ENCODE measurements around the gene TMED5.

TMED5 gene

GRCh38 chr1:93111065-93111464 lies 69.1 kb downstream of the TMED5 start:
- TF ChIP-seq GATA2 (IDR thresholded peaks at IDR 0.05; ENCODE audit: low read depth, low read length), result no peak
- TF ChIP-seq GATA3 (IDR thresholded peaks at IDR 0.05; ENCODE audit: low read depth, low read length), result no peak

- TF ChIP-seq GATA3 (IDR thresholded peaks at IDR 0.05; ENCODE audit: low read depth, low read length) (no peak), GATA2 (IDR thresholded peaks at IDR 0.05; ENCODE audit: low read depth, low read length) (no peak)
Measured at GRCh38 chr1:93109578-93109977, 70.6 kb downstream of the TMED5 start.

GRCh38 chr1:93108335-93108734 lies 71.9 kb downstream of the TMED5 start:
- TF ChIP-seq GATA2 (IDR thresholded peaks at IDR 0.05; ENCODE audit: low read depth, low read length) (no peak), GATA3 (IDR thresholded peaks at IDR 0.05; ENCODE audit: low read depth, low read length) (no peak)

GRCh38 chr1:93107395-93107794 lies 72.8 kb downstream of the TMED5 start:
- no peak for TF ChIP-seq GATA2 (IDR thresholded peaks at IDR 0.05; ENCODE audit: low read depth, low read length)
- TF ChIP-seq GATA3 (IDR thresholded peaks at IDR 0.05; ENCODE audit: low read depth, low read length), result no peak

- no peak for TF ChIP-seq GATA3 (IDR thresholded peaks at IDR 0.05; ENCODE audit: low read depth, low read length)
- TF ChIP-seq GATA2 (IDR thresholded peaks at IDR 0.05; ENCODE audit: low read depth, low read length), result no peak
Measured at GRCh38 chr1:93106226-93106625, 74.0 kb downstream of the TMED5 start.

GRCh38 chr1:93102142-93102541 lies 78.1 kb downstream of the TMED5 start:
- TF ChIP-seq GATA3 (IDR thresholded peaks at IDR 0.05; ENCODE audit: low read depth, low read length) (no peak), GATA2 (IDR thresholded peaks at IDR 0.05; ENCODE audit: low read depth, low read length) (no peak)

All from SH-SY5Y (cell line).